ENCODE data around the gene JAZF1.

DNA sequence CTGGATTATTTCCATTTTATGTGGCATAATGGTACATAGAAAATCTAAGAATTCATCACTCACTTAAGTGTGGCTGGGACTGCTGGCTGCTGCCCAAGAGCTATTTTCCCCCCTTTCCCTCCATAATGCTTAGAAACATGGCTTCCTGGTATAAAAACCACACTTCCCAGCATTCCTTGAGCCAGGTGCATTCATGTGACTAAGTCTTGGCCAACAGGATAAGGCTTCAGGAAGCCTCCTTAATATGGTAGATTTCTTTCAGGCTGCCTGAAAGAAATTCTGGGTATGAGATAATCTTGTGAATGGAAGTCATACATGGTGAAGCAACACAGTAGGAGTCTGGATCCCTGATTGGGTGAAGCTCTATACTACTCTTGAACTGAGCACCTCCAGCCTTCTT, 178.0 kb downstream of the JAZF1 start:
- TF ChIP-seq, protein P1, sequence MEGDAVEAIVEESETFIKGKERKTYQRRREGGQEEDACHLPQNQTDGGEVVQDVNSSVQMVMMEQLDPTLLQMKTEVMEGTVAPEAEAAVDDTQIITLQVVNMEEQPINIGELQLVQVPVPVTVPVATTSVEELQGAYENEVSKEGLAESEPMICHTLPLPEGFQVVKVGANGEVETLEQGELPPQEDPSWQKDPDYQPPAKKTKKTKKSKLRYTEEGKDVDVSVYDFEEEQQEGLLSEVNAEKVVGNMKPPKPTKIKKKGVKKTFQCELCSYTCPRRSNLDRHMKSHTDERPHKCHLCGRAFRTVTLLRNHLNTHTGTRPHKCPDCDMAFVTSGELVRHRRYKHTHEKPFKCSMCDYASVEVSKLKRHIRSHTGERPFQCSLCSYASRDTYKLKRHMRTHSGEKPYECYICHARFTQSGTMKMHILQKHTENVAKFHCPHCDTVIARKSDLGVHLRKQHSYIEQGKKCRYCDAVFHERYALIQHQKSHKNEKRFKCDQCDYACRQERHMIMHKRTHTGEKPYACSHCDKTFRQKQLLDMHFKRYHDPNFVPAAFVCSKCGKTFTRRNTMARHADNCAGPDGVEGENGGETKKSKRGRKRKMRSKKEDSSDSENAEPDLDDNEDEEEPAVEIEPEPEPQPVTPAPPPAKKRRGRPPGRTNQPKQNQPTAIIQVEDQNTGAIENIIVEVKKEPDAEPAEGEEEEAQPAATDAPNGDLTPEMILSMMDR (IDR thresholded peaks at IDR 0.05) = no peak
- TF ChIP-seq POLR2A (IDR thresholded peaks at IDR 0.05) = no peak
- no peak for TF ChIP-seq POLR2AphosphoS5 (IDR thresholded peaks at IDR 0.05; ENCODE audit: insufficient read depth in 1 of 2, low read depth in 1 of 2)
